KOPT-K1 (cell line): Measurements from ENCODE around the gene HMGCS1.
A peak's percentile ranks its signal among the peaks of the same experiment; 100 is the strongest.
"Not testable (repeated sequence)": the region's sequence is repeated elsewhere in the genome, so short reads cannot be mapped to it uniquely, and the experiment has no call there.

ENCODE experiments used
- H3K27ac ChIP-seq: fragments of 200-600 bp; sonication (generic); 2 replicates; pipeline ENCODE4 v1.5.1; 2016; ENCODE audit warnings: antibody characterized with exemption, mild to moderate bottlenecking, low read depth, low read length; ENCODE audit not compliant: poor library complexity, severe bottlenecking
- H3K36me3 ChIP-seq: fragments of 200-600 bp; sonication (generic); 2 replicates; pipeline ENCODE4 v1.5.1; 2017; ENCODE audit warnings: antibody characterized with exemption, mild to moderate bottlenecking, low read length, moderate library complexity; ENCODE audit not compliant: insufficient read depth
- H3K9me3 ChIP-seq: fragments of 200-600 bp; sonication (generic); 2 replicates; pipeline ENCODE4 v1.5.1; 2017; ENCODE audit warnings: antibody characterized with exemption, low read length, mild to moderate bottlenecking; ENCODE audit not compliant: insufficient read depth, poor library complexity, severe bottlenecking

HMGCS1 gene

GRCh38 chr5:43270645-43271044 lies 42.6 kb downstream of the HMGCS1 start:
- H3K36me3 ChIP-seq = no peaks in the 10 kb centered on the region
- no peak overlapping the region for H3K27ac ChIP-seq

GRCh38 chr5:43268188-43268820 lies 44.9 kb downstream of the HMGCS1 start:
- Histone ChIP-seq H3K27ac (no peak overlapping the region), H3K9me3 (no peaks in the 10 kb centered on the region), H3K36me3 (no peaks in the 10 kb centered on the region)

More at GRCh38 chr5:43270645-43271044, 42.6 kb downstream of the HMGCS1 start:
- H3K9me3 ChIP-seq = no peaks in the 10 kb centered on the region

GRCh38 chr5:43262269-43262668 lies 50.9 kb downstream of the HMGCS1 start:
- H3K36me3 ChIP-seq, H3K27ac ChIP-seq, H3K9me3 ChIP-seq: not testable (repeated sequence)

- Histone ChIP-seq H3K27ac (no peak overlapping the region), H3K9me3 (no peaks in the 10 kb centered on the region), H3K36me3 (no peaks in the 10 kb centered on the region)
These were observed 55.1 kb downstream of the HMGCS1 start for GRCh38 chr5:43258116-43258515.

- Histone ChIP-seq H3K27ac (no peak overlapping the region), H3K36me3 (no peaks in the 10 kb centered on the region), H3K9me3 (no peaks in the 10 kb centered on the region)
These were observed 56.8 kb downstream of the HMGCS1 start for GRCh38 chr5:43256261-43256966.

GRCh38 chr5:43255704-43256103 lies 57.5 kb downstream of the HMGCS1 start:
- Histone ChIP-seq H3K9me3 (no peaks in the 10 kb centered on the region), H3K27ac (no peak overlapping the region), H3K36me3 (no peaks in the 10 kb centered on the region)

GRCh38 chr5:43251754-43252153 lies 61.5 kb downstream of the HMGCS1 start:
- no peak overlapping the region for H3K27ac ChIP-seq
- H3K36me3 ChIP-seq = no peaks in the 10 kb centered on the region
- no peaks in the 10 kb centered on the region for H3K9me3 ChIP-seq

GRCh38 chr5:43245724-43246385 lies 67.4 kb downstream of the HMGCS1 start:
- Histone ChIP-seq H3K36me3 (no peaks in the 10 kb centered on the region), H3K9me3 (no peaks in the 10 kb centered on the region), H3K27ac (no peak overlapping the region)

GRCh38 chr5:43244823-43245565 lies 68.2 kb downstream of the HMGCS1 start:
- Histone ChIP-seq H3K27ac (no peak overlapping the region), H3K36me3 (no peaks in the 10 kb centered on the region), H3K9me3 (no peaks in the 10 kb centered on the region)

GRCh38 chr5:43243270-43243669 lies 69.9 kb downstream of the HMGCS1 start:
- Histone ChIP-seq H3K9me3 (no peaks in the 10 kb centered on the region), H3K27ac (no peak overlapping the region), H3K36me3 (no peaks in the 10 kb centered on the region)

GRCh38 chr5:43242196-43242595 lies 71.0 kb downstream of the HMGCS1 start:
- H3K27ac ChIP-seq = peak overlapping the region; percentile 48
- H3K9me3 ChIP-seq = no peaks in the 10 kb centered on the region
- no peaks in the 10 kb centered on the region for H3K36me3 ChIP-seq
